Spleen (tissue), 11 donors: ENCODE data around the gene THBS2. TPM values are rescaled to one million over a fixed set of nuclear protein-coding genes. Genes with fewer than 3 reads are reported as not detected.

ENCODE experiments used
- DNase-seq: peaks from one replicate; pipeline ENCODE4 v3.0.0-alpha.2; 2020
- H3K27ac ChIP-seq, 8 donors: fragments of 200-600 bp; sonication (generic) in 7 of 8; 1 replicate in 4 of 8; 2 replicates in 4 of 8; pipeline versions ENCODE4 v1.5.0 to v1.8.0; 2016 to 2021; ENCODE audit warnings: inconsistent platforms in 4 of 8, mild to moderate bottlenecking in 4 of 8, moderate library complexity in 1 of 8
- H3K27me3 ChIP-seq, 7 donors: fragments of 200-600 bp; sonication (generic) in 6 of 7; replicated peaks in 1 of 7; 1 replicate in 4 of 7; 2 replicates in 3 of 7; pipeline versions ENCODE4 v1.5.0 to v1.8.0; 2016 to 2021; ENCODE audit warnings: inconsistent platforms in 3 of 7, mild to moderate bottlenecking in 1 of 7
- H3K36me3 ChIP-seq, 6 donors: fragments of 200-600 bp; sonication (generic) in 5 of 6; 1 replicate in 4 of 6; 2 replicates in 2 of 6; pipeline versions ENCODE4 v1.5.0 to v1.8.0; 2016 to 2021; ENCODE audit warnings: inconsistent platforms in 2 of 6
- H3K4me1 ChIP-seq, 6 donors: fragments of 200-600 bp; sonication (generic) in 5 of 6; 1 replicate in 3 of 6; 2 replicates in 3 of 6; pipeline versions ENCODE4 v1.5.0 to v1.8.0; 2016 to 2021; ENCODE audit warnings: inconsistent platforms in 3 of 6
- H3K4me3 ChIP-seq, 8 donors: fragments of 200-600 bp; sonication (generic) in 7 of 8; 1 replicate in 4 of 8; 2 replicates in 4 of 8; pipeline versions ENCODE4 v1.5.0 to v1.8.0; 2016 to 2021; ENCODE audit warnings: inconsistent platforms in 4 of 8, mild to moderate bottlenecking in 4 of 8, moderate library complexity in 2 of 8
- H3K9me3 ChIP-seq, 8 donors: fragments of 200-600 bp; sonication (generic) in 7 of 8; 1 replicate in 4 of 8; 2 replicates in 4 of 8; pipeline versions ENCODE4 v1.5.0 to v1.8.0; 2016 to 2021; ENCODE audit warnings: inconsistent platforms in 4 of 8
- POLR2A ChIP-seq, 3 donors: fragments of 450-650 bp; IDR thresholded peaks; one replicate each; pipeline ENCODE4 v1.5.1; 2017; ENCODE audit warnings: antibody characterized with exemption in 3 of 3, mild to moderate bottlenecking in 1 of 3
- POLR2AphosphoS5 ChIP-seq, 3 donors: sonication (generic); formaldehyde crosslinking; IDR thresholded peaks; one replicate each; pipeline ENCODE4 v1.5.1; 2017; ENCODE audit warnings: antibody characterized with exemption in 3 of 3
- WGBS, 5 donors: extraction: QIAGEN DNeasy Blood & Tissue Kit in 3 of 5; methylation state at CpG; one replicate each; pipeline versions ENCODE4 v1.1.5 to v1.1.7; 2013 to 2018; 5-methylcytosine and 5-hydroxymethylcytosine counted together
- intact Hi-C: fragments of 100-400 bp; cut with DNase I; formaldehyde crosslinking; loops from one replicate; pipeline ENCODE4 v1.15.0; 2023; ENCODE audit warnings: low total_unique reads
- polyA plus RNA-seq, 3 donors: library from polyadenylated mRNA; stranded (reverse); fragments of 200-250 nt; gene quantifications; one replicate each; pipeline ENCODE4 v1.2.1, GENCODE V29; 2013
- total RNA-seq, 7 donors: library from RNA; depleted of rRNA in 3 of 7; stranded (reverse); fragments of >200 nt in 3 of 7; fragmentation: NEBNext Ultra II Directional in 4 of 7; extraction: Animal tissue kit (Norgen Biotek cat#: 25700) in 4 of 7; gene quantifications; one replicate each; pipeline versions ENCODE4 v1.1.0 to v1.2.1, GENCODE V29; 2016 to 2021
- TF ChIP-seq, protein P1 (sequence below), 11 experiments: fragments of 200-600 bp in 7 of 11; fragments of 450-650 bp in 4 of 11; sonication (generic) in 4 of 11; IDR thresholded peaks in 8 of 11; conservative IDR thresholded peaks in 3 of 11; 1 replicate in 7 of 11; 2 replicates in 4 of 11; pipeline versions ENCODE4 v1.4.0 to v1.8.0; 2016 to 2021; ENCODE audit warnings: antibody characterized with exemption in 11 of 11, inconsistent platforms in 4 of 11, mild to moderate bottlenecking in 1 of 11
- donor health status: healthy with polysubstance abuse.
- donor health status: DM: no; HTN: no; CAD: no; lungs with moderate emphysema.
- donor health status: DM: no; HTN: no; CAD: no.
- donor health status: Bipolar disorder and iron deficiency.
- donor health status: healthy.
- donor health status: DM: no; HTN: no; CAD: no.
- donor health status: DM: yes; HTN: yes; CAD: no.

Gene THBS2
- total and polyA plus RNA-seq, 10 donors: 1.2 to 24.9 (median 5.7) TPM

DNA sequence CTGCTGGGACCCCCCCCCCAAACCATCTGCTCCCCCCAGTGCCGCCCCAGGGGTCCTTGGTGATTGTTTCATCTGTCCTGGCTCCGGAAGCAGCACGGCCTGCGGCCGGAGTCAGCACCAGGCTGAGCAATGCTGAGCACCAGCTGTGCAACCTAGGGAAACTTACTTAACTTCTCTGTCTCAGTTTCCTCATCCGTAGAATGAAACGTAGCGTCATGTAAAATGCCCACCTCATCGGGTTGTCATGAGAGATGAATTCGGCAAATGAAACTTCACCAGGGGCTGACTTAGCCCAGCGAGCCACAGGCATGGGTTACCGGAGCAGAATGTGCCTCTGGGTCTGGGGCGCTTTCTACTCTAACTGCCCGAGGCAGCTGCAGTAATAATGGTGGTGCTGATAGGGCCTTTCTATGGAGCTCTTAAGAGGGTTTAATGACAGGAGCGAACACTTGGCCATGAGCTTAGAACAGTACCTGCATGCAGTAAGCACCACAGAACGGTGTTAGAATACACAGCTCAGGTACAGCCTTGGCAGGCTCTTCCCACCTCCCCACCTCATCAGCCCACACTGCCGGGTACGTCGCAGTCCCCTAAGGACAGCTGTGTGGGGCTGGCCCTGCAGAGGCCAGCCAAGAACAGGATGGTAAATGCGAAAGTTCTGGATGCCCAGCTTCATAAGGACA lies 1.7 kb downstream of the THBS2 start:
- intact Hi-C loops: no loop called here
- no peaks in the 10 kb centered on the region for H3K9me3 ChIP-seq
- H3K27me3 ChIP-seq: peaks cover 0 to 75% (median 24%) of the 10 kb centered on the region in 7 donors
- TF ChIP-seq POLR2A (IDR thresholded peaks at IDR 0.05) (no peak), POLR2AphosphoS5 (IDR thresholded peaks at IDR 0.05) (no peak)
- TF ChIP-seq, protein P1, sequence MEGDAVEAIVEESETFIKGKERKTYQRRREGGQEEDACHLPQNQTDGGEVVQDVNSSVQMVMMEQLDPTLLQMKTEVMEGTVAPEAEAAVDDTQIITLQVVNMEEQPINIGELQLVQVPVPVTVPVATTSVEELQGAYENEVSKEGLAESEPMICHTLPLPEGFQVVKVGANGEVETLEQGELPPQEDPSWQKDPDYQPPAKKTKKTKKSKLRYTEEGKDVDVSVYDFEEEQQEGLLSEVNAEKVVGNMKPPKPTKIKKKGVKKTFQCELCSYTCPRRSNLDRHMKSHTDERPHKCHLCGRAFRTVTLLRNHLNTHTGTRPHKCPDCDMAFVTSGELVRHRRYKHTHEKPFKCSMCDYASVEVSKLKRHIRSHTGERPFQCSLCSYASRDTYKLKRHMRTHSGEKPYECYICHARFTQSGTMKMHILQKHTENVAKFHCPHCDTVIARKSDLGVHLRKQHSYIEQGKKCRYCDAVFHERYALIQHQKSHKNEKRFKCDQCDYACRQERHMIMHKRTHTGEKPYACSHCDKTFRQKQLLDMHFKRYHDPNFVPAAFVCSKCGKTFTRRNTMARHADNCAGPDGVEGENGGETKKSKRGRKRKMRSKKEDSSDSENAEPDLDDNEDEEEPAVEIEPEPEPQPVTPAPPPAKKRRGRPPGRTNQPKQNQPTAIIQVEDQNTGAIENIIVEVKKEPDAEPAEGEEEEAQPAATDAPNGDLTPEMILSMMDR (IDR thresholded peaks at IDR 0.05 in 8 of 11, conservative IDR thresholded peaks at IDR 0.05 in 3 of 11): no peak
- H3K4me3 ChIP-seq: peak overlapping the region in 3 of 8 donors; percentile 12 to 56 (median 26)
- H3K27ac ChIP-seq: no peak overlapping the region
- WGBS, 5 donors: 23 to 37% (median 28%) methylated on average over 20 of the region's 20 CpGs
- DNase-seq: peak; percentile 49
- peaks cover 0 to 31% (median 19%) of the 10 kb centered on the region in 6 donors for H3K4me1 ChIP-seq
- H3K36me3 ChIP-seq: no peaks in the 10 kb centered on the region

DNA sequence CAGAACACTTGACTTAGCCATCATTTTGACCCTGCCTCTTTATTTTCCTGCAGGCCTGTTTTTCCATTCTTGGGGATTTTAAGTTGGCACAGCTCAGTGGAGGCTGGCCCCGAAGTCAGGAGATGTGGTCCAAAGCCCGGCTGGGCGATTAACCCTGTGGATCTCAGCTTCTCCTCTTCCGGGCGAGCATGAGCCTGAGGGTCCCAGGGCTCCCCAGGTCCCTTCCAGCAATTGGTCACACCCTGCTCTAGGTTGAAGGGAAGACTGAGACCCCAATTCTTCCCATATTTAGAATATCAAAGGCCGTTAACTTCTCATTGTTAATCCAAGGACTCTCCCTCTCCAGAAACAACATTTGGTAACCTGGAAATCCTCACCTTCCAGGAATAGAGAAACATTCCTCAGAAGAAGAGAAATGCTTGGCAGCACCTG lies 2.3 kb downstream of the THBS2 start:
- Histone ChIP-seq H3K4me3 (peak overlapping the region in 1 of 8 donors; percentile 56), H3K36me3 (no peaks in the 10 kb centered on the region), H3K27ac (no peak overlapping the region), H3K27me3 (peaks cover 0 to 72% (median 24%) of the 10 kb centered on the region in 7 donors), H3K9me3 (no peaks in the 10 kb centered on the region), H3K4me1 (peaks cover 0 to 31% (median 19%) of the 10 kb centered on the region in 6 donors)
- intact Hi-C loops: no loop called here
- DNase-seq: no peak
- TF ChIP-seq, protein P1 (IDR thresholded peaks at IDR 0.05 in 8 of 11, conservative IDR thresholded peaks at IDR 0.05 in 3 of 11): no peak
- TF ChIP-seq POLR2A (IDR thresholded peaks at IDR 0.05): no peak
- no peak for TF ChIP-seq POLR2AphosphoS5 (IDR thresholded peaks at IDR 0.05)
- WGBS, 5 donors: 43 to 49% (median 46%) methylated on average over 6 of the region's 6 CpGs

DNA sequence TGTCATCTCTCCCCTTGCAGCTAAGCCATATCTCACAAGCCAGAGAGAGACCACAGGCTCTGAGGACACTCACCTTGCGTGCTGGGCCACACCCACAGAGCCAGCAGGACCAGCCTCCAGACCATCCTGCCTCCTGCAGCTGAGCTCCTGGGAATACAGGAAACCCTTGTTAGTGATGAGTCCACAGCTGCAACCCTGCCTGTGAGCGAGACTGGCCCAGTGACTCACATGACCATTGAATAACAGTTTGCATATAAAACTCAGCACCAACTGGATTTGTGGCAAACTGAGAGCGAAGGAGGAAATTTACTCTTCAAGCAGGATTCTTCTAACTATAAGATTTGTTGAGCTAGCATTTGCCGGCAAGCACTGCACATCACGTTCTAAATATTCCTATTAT lies 3.0 kb downstream of the THBS2 start:
- no peak for DNase-seq
- 69 to 81% (median 74%) methylated on average over 5 of the region's 5 CpGs for WGBS, 5 donors
- TF ChIP-seq POLR2A (IDR thresholded peaks at IDR 0.05) (no peak), POLR2AphosphoS5 (IDR thresholded peaks at IDR 0.05) (no peak)
- TF ChIP-seq, protein P1 (IDR thresholded peaks at IDR 0.05 in 8 of 11, conservative IDR thresholded peaks at IDR 0.05 in 3 of 11): no peak

DNA sequence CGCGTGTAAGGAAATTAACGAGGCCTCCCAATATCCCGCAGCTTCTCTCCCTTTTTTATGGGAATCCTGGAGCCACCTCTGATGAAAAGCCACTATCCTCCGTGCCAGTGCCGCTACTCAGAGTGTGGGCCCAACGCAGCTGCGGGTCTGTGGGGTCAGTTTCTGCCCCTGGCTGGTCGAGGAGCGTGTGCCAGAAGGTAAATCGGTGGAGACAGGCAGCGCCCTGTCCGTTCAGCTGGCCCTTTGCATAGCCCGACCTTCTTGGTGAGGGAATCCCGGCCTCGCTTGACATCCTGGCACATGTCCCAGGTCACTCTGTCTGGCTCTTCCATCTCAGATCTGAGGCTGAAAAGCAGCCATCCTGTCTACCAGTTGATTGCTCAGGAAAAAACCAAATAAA lies 4.6 kb downstream of the THBS2 start:
- Histone ChIP-seq H3K27me3 (peaks cover 0 to 49% (median 14%) of the 10 kb centered on the region in 7 donors), H3K9me3 (no peaks in the 10 kb centered on the region), H3K27ac (no peak overlapping the region), H3K4me3 (no peak overlapping the region), H3K4me1 (peaks cover 0 to 24% (median 14%) of the 10 kb centered on the region in 6 donors), H3K36me3 (no peaks in the 10 kb centered on the region)
- TF ChIP-seq POLR2A (IDR thresholded peaks at IDR 0.05) (no peak), POLR2AphosphoS5 (IDR thresholded peaks at IDR 0.05) (no peak)
- TF ChIP-seq, protein P1 (IDR thresholded peaks at IDR 0.05 in 8 of 11, conservative IDR thresholded peaks at IDR 0.05 in 3 of 11): no peak
- WGBS, 5 donors: 80 to 96% (median 91%) methylated on average over 16 of the region's 16 CpGs
- DNase-seq: peak; percentile 51
- intact Hi-C loops: no loop called here

More for the DNA sequence above, 3.0 kb downstream of the THBS2 start:
- Histone ChIP-seq H3K9me3 (no peaks in the 10 kb centered on the region), H3K27me3 (peaks cover 0 to 65% (median 24%) of the 10 kb centered on the region in 7 donors), H3K27ac (no peak overlapping the region), H3K4me3 (peak overlapping the region in 1 of 8 donors; percentile 56), H3K4me1 (peaks cover 0 to 31% (median 19%) of the 10 kb centered on the region in 6 donors), H3K36me3 (no peaks in the 10 kb centered on the region)
- intact Hi-C loops: no loop called here
